Neutrophil (primary cell): ENCODE results near the gene SVBP.

Source experiments
- H3K27ac ChIP-seq: fragments of 200-600 bp; sonication (generic); 2 replicates; pipeline ENCODE4 v1.5.1; 2016; ENCODE audit warnings: mild to moderate bottlenecking, moderate library complexity
- H3K27me3 ChIP-seq: fragments of 200-600 bp; sonication (generic); 2 replicates; pipeline ENCODE4 v1.6.0; 2016; ENCODE audit warnings: mild to moderate bottlenecking
- H3K36me3 ChIP-seq: fragments of 200-600 bp; sonication (generic); 2 replicates; pipeline ENCODE4 v1.5.1; 2017
- H3K4me1 ChIP-seq, 2 experiments: fragments of 200-600 bp in 1 of 2; sonication (generic) in 1 of 2; 1 replicate in 1 of 2; 2 replicates in 1 of 2; pipeline versions ENCODE4 v1.5.1 to v1.6.1; 2013 to 2016; ENCODE audit warnings: low read depth in 1 of 2, low read length in 1 of 2, mild to moderate bottlenecking in 1 of 2, moderate library complexity in 1 of 2; ENCODE audit not compliant: control insufficient read depth in 1 of 2, insufficient read depth in 1 of 2
- H3K4me3 ChIP-seq, 2 experiments: fragments of 200-600 bp in 1 of 2; sonication (generic) in 1 of 2; 1 replicate in 1 of 2; 2 replicates in 1 of 2; pipeline ENCODE4 v1.5.1; 2013 to 2016; ENCODE audit warnings: low read depth in 1 of 2, low read length in 1 of 2, mild to moderate bottlenecking in 1 of 2, moderate library complexity in 1 of 2
- H3K9me3 ChIP-seq: fragments of 200-600 bp; sonication (generic); 2 replicates; pipeline ENCODE4 v1.5.1; 2016
- CTCF ChIP-seq: fragments of 200-600 bp; sonication (generic); IDR thresholded peaks from 2 replicates; pipeline ENCODE4 v1.5.1; 2016; ENCODE audit warnings: antibody characterized with exemption

Gene SVBP

GRCh38 chr1:42853116-42853884, 36.1 kb upstream of the SVBP start:
- H3K27ac ChIP-seq = no peak overlapping the region
- TF ChIP-seq CTCF = no peak

GRCh38 chr1:42852608-42852980, 35.4 kb upstream of the SVBP start:
- Histone ChIP-seq H3K36me3 (peaks cover 15% of the 10 kb centered on the region), H3K4me3 (no peak overlapping the region), H3K9me3 (no peaks in the 10 kb centered on the region), H3K27ac (no peak overlapping the region), H3K27me3 (no peaks in the 10 kb centered on the region), H3K4me1 (no peaks in the 10 kb centered on the region)
- TF ChIP-seq CTCF = no peak

More at GRCh38 chr1:42853116-42853884, 36.1 kb upstream of the SVBP start:
- Histone ChIP-seq H3K9me3 (no peaks in the 10 kb centered on the region), H3K4me3 (no peak overlapping the region), H3K36me3 (peaks cover 15% of the 10 kb centered on the region), H3K4me1 (no peaks in the 10 kb centered on the region), H3K27me3 (no peaks in the 10 kb centered on the region)

- TF ChIP-seq CTCF = no peak
- Histone ChIP-seq H3K36me3 (peaks cover 15% of the 10 kb centered on the region), H3K27me3 (no peaks in the 10 kb centered on the region), H3K4me3 (no peak overlapping the region), H3K27ac (no peak overlapping the region), H3K4me1 (peaks cover under 1% of the 10 kb centered on the region in 2 experiments), H3K9me3 (no peaks in the 10 kb centered on the region)
These were observed 34.9 kb upstream of the SVBP start for GRCh38 chr1:42851960-42852607.

GRCh38 chr1:42851420-42851819, 34.2 kb upstream of the SVBP start:
- Histone ChIP-seq H3K27ac (no peak overlapping the region), H3K27me3 (no peaks in the 10 kb centered on the region), H3K9me3 (no peaks in the 10 kb centered on the region), H3K4me1 (peaks cover 5 to 7% of the 10 kb centered on the region in 2 experiments), H3K36me3 (peaks cover 15% of the 10 kb centered on the region), H3K4me3 (no peak overlapping the region)
- TF ChIP-seq CTCF = no peak

- Histone ChIP-seq H3K27ac (no peak overlapping the region), H3K4me1 (peaks cover 11 to 15% of the 10 kb centered on the region in 2 experiments), H3K9me3 (no peaks in the 10 kb centered on the region), H3K27me3 (no peaks in the 10 kb centered on the region), H3K36me3 (peaks cover 15% of the 10 kb centered on the region), H3K4me3 (no peak overlapping the region)
- TF ChIP-seq CTCF = no peak
These were observed 32.7 kb upstream of the SVBP start for GRCh38 chr1:42849944-42850343.
